HepG2 (cell line): Measurements from ENCODE around the gene HBA1. TPM values are rescaled to one million over a fixed set of nuclear protein-coding genes. Genes with fewer than 3 reads are reported as not detected.

Experiments used
- BHLHE40 ChIP-seq: IDR thresholded peaks from 2 replicates; pipeline ENCODE4 v1.6.1; 2011; ENCODE audit warnings: low read length, improper control_type of control experiment
- DMTF1 ChIP-seq: sonication (generic); formaldehyde crosslinking; IDR thresholded peaks from 2 replicates; pipeline ENCODE4 v1.4.0; 2020; ENCODE audit warnings: mild to moderate bottlenecking, missing genetic modification reagents
- FOXA3 ChIP-seq: IDR thresholded peaks from 2 replicates; pipeline ENCODE4 v1.6.1; 2016; ENCODE audit warnings: missing genetic modification reagents, missing compliant biosample characterization
- FOXO1 ChIP-seq: sonication (generic); formaldehyde crosslinking; IDR thresholded peaks from 2 replicates; pipeline ENCODE4 v1.4.0; 2020; ENCODE audit warnings: missing genetic modification reagents
- HNF4G ChIP-seq, 2 experiments: sonication (generic) in 1 of 2; formaldehyde crosslinking in 1 of 2; IDR thresholded peaks; 2 replicates each; pipeline versions ENCODE4 v1.4.0 to v1.6.1; 2011 to 2020; ENCODE audit warnings: borderline replicate concordance in 2 of 2, low read depth in 2 of 2, mild to moderate bottlenecking in 2 of 2, low read length in 1 of 2, missing genetic modification reagents in 1 of 2, moderate library complexity in 1 of 2
- KDM6A ChIP-seq: IDR thresholded peaks from 2 replicates; pipeline ENCODE4 v1.6.1; 2016; ENCODE audit warnings: low read depth
- KMT2A ChIP-seq: sonication (generic); formaldehyde crosslinking; IDR thresholded peaks from 2 replicates; pipeline ENCODE4 v1.4.0; 2020; ENCODE audit warnings: missing genetic modification reagents
- MED13 ChIP-seq: sonication (generic); formaldehyde crosslinking; IDR thresholded peaks from 2 replicates; pipeline ENCODE4 v1.5.0; 2020; ENCODE audit warnings: missing genetic modification reagents
- RXRB ChIP-seq: IDR thresholded peaks from 2 replicates; pipeline ENCODE4 v1.6.1; 2016; ENCODE audit warnings: borderline replicate concordance, missing genetic modification reagents, missing compliant biosample characterization
- SAFB2 ChIP-seq: sonication (generic); formaldehyde crosslinking; IDR thresholded peaks from 2 replicates; pipeline ENCODE4 v1.5.1; 2020; ENCODE audit warnings: missing genetic modification reagents, low read depth, mild to moderate bottlenecking, borderline replicate concordance
- SAP130 ChIP-seq: IDR thresholded peaks from 2 replicates; pipeline ENCODE4 v1.6.1; 2016; ENCODE audit warnings: low read depth
- SRSF9 ChIP-seq: fragments of 200-400 bp; formaldehyde crosslinking; IDR thresholded peaks from 2 replicates; pipeline ENCODE4 v1.6.1; 2018; ENCODE audit warnings: borderline replicate concordance, mild to moderate bottlenecking, low read depth, low read length; ENCODE audit not compliant: insufficient read depth, poor library complexity, severe bottlenecking
- ZFP90 ChIP-seq: sonication (generic); formaldehyde crosslinking; IDR thresholded peaks from 2 replicates; pipeline ENCODE4 v1.8.0; 2022; ENCODE audit warnings: missing genetic modification reagents, mild to moderate bottlenecking, inconsistent platforms, borderline replicate concordance
- ZMYM3 ChIP-seq: sonication (generic); formaldehyde crosslinking; IDR thresholded peaks from 2 replicates; pipeline ENCODE4 v1.5.1; 2020; ENCODE audit warnings: mild to moderate bottlenecking, missing genetic modification reagents
- ZMYM4 ChIP-seq: sonication (generic); formaldehyde crosslinking; IDR thresholded peaks from 2 replicates; pipeline ENCODE4 v1.8.1; 2023; ENCODE audit warnings: mild to moderate bottlenecking, missing genetic modification reagents
- ZNF44 ChIP-seq: sonication (generic); formaldehyde crosslinking; IDR thresholded peaks from 2 replicates; pipeline ENCODE4 v1.5.1; 2020; ENCODE audit warnings: mild to moderate bottlenecking, missing genetic modification reagents
- polyA plus RNA-seq, 8 experiments: library from polyadenylated mRNA; depleted of rRNA in 3 of 8; stranded (reverse) in 7 of 8; unstranded in 1 of 8; fragments of >200 nt; fragmentation: Illumina TruSeq in 4 of 8; extraction: Trizol in 4 of 8; gene quantifications; 2 replicates each; pipeline versions ENCODE4 v1.2.1 to v1.2.3, GENCODE V29; 2011 to 2016; ENCODE audit warnings: low read depth in 4 of 8, missing spikeins in 1 of 8, mixed read lengths in 1 of 8; ENCODE audit not compliant: insufficient read depth in 1 of 8
- total RNA-seq, 5 experiments: library from RNA; depleted of rRNA; stranded (reverse); fragments of >200 nt; fragmentation: Illumina TruSeq; extraction: Trizol; gene quantifications; 2 replicates each; pipeline ENCODE4 v1.2.3, GENCODE V29; 2016; ENCODE audit warnings: low read depth in 1 of 5
- TF ChIP-seq, protein P1 (sequence below): sonication (generic); formaldehyde crosslinking; IDR thresholded peaks from 2 replicates; pipeline ENCODE4; 2020; ENCODE audit warnings: missing genetic modification reagents, mild to moderate bottlenecking, borderline replicate concordance
- TF ChIP-seq, protein P2 (sequence below): IDR thresholded peaks from 2 replicates; pipeline ENCODE4 v1.6.1; 2016; ENCODE audit warnings: mild to moderate bottlenecking
- TF ChIP-seq, protein P3 (sequence below): sonication (generic); formaldehyde crosslinking; IDR thresholded peaks from 2 replicates; pipeline ENCODE4 v1.8.1; 2023; ENCODE audit warnings: missing genetic modification reagents, mild to moderate bottlenecking, borderline replicate concordance
- TF ChIP-seq, protein P4 (sequence below): sonication (generic); formaldehyde crosslinking; IDR thresholded peaks from 2 replicates; pipeline ENCODE4 v1.4.0; 2020; ENCODE audit warnings: missing genetic modification reagents

The HBA1 gene
- total and polyA plus RNA-seq, 2 of the 13 experiments (the other 11 are each of a cell fraction or from before 2014, with no cell fraction given), result 0.59 TPM; not detected in 1

- TF ChIP-seq, protein P1, sequence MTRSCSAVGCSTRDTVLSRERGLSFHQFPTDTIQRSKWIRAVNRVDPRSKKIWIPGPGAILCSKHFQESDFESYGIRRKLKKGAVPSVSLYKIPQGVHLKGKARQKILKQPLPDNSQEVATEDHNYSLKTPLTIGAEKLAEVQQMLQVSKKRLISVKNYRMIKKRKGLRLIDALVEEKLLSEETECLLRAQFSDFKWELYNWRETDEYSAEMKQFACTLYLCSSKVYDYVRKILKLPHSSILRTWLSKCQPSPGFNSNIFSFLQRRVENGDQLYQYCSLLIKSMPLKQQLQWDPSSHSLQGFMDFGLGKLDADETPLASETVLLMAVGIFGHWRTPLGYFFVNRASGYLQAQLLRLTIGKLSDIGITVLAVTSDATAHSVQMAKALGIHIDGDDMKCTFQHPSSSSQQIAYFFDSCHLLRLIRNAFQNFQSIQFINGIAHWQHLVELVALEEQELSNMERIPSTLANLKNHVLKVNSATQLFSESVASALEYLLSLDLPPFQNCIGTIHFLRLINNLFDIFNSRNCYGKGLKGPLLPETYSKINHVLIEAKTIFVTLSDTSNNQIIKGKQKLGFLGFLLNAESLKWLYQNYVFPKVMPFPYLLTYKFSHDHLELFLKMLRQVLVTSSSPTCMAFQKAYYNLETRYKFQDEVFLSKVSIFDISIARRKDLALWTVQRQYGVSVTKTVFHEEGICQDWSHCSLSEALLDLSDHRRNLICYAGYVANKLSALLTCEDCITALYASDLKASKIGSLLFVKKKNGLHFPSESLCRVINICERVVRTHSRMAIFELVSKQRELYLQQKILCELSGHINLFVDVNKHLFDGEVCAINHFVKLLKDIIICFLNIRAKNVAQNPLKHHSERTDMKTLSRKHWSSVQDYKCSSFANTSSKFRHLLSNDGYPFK (CRISPR knock-in tag), result peak; percentile 82; the same call in 1 of the 2 replicates
- TF ChIP-seq FOXO1 (CRISPR knock-in tag) (peak; percentile 69), DMTF1 (peak; percentile 95; the same call in 1 of the 2 replicates), HNF4G (IDR thresholded peaks at IDR 0.05; ENCODE audit: borderline replicate concordance, low read depth, low read length) (no peak), HNF4G (CRISPR knock-in tag; IDR thresholded peaks at IDR 0.05; ENCODE audit: borderline replicate concordance, low read depth) (peak; percentile 66; the same call in 1 of the 2 replicates), SAP130 (CRISPR knock-in tag) (peak; percentile 79), ZMYM3 (CRISPR knock-in tag) (no peak; the same call in 1 of the 2 replicates), KDM6A (CRISPR knock-in tag) (no peak), FOXA3 (CRISPR knock-in tag) (peak; percentile 78), SAFB2 (CRISPR knock-in tag) (peak; percentile 97), MED13 (CRISPR knock-in tag) (peak; percentile 85; the same call in 1 of the 2 replicates), BHLHE40 (peak; percentile 52; the same call in 1 of the 2 replicates), ZMYM4 (peak; percentile 87), SRSF9 (no peak), KMT2A (CRISPR knock-in tag) (peak; percentile 68; the same call in 1 of the 2 replicates), RXRB (CRISPR knock-in tag) (peak; percentile 73), ZFP90 (CRISPR knock-in tag) (peak; percentile 87; the same call in 1 of the 2 replicates), ZNF44 (CRISPR knock-in tag) (peak; percentile 98)
- TF ChIP-seq, protein P2, sequence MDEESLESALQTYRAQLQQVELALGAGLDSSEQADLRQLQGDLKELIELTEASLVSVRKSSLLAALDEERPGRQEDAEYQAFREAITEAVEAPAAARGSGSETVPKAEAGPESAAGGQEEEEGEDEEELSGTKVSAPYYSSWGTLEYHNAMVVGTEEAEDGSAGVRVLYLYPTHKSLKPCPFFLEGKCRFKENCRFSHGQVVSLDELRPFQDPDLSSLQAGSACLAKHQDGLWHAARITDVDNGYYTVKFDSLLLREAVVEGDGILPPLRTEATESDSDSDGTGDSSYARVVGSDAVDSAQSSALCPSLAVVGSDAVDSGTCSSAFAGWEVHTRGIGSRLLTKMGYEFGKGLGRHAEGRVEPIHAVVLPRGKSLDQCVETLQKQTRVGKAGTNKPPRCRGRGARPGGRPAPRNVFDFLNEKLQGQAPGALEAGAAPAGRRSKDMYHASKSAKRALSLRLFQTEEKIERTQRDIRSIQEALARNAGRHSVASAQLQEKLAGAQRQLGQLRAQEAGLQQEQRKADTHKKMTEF (CRISPR knock-in tag), result peak; percentile 98; the same call in 1 of the 2 replicates
- TF ChIP-seq, protein P3, sequence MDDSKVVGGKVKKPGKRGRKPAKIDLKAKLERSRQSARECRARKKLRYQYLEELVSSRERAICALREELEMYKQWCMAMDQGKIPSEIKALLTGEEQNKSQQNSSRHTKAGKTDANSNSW (CRISPR knock-in tag), result peak; percentile 97; the same call in 1 of the 2 replicates
- TF ChIP-seq, protein P4, sequence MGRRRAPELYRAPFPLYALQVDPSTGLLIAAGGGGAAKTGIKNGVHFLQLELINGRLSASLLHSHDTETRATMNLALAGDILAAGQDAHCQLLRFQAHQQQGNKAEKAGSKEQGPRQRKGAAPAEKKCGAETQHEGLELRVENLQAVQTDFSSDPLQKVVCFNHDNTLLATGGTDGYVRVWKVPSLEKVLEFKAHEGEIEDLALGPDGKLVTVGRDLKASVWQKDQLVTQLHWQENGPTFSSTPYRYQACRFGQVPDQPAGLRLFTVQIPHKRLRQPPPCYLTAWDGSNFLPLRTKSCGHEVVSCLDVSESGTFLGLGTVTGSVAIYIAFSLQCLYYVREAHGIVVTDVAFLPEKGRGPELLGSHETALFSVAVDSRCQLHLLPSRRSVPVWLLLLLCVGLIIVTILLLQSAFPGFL (CRISPR knock-in tag), result no peak; the same call in 1 of the 2 replicates
These were observed 4.4 kb downstream of the HBA1 start (continued) for GRCh38 chr16:180681-181564.
